Skeletal muscle cell (primary cell): ENCODE data around the gene CLIP2.
"Not testable (repeated sequence)": the region's sequence is repeated elsewhere in the genome, so short reads cannot be mapped to it uniquely, and the experiment has no call there.

Experiments used
- DNase-seq: peaks from one replicate; pipeline ENCODE4 v3.0.0-alpha.2; 2010; ENCODE audit warnings: low read depth
- H3K4me3 ChIP-seq: 2 replicates; pipeline ENCODE4 v1.5.1; 2011; ENCODE audit warnings: low read depth, mild to moderate bottlenecking, control low read depth, low read length, moderate library complexity

Gene CLIP2

DNA sequence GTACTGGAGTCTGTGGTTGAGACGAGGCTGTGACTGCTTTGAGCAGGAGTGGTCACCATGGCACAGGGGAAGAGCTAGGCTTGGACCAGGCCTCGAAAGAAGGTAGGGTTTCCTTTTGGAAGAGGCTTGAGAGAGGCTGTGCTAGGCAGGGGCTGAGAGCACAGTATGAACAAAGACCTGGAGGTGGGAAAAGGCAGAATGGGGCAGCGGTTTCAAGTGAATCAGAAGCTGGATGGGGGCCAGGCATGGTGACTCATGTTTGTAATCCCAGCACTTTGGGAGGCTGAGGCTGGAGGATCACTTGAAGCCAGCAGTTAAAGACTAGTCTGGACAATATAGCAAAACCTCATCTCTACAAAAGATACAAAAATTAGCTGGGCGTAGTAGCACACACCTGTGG lies 65.9 kb downstream of the CLIP2 start:
- H3K4me3 ChIP-seq = no peak overlapping the region
- DNase-seq = peak; percentile 30

DNA sequence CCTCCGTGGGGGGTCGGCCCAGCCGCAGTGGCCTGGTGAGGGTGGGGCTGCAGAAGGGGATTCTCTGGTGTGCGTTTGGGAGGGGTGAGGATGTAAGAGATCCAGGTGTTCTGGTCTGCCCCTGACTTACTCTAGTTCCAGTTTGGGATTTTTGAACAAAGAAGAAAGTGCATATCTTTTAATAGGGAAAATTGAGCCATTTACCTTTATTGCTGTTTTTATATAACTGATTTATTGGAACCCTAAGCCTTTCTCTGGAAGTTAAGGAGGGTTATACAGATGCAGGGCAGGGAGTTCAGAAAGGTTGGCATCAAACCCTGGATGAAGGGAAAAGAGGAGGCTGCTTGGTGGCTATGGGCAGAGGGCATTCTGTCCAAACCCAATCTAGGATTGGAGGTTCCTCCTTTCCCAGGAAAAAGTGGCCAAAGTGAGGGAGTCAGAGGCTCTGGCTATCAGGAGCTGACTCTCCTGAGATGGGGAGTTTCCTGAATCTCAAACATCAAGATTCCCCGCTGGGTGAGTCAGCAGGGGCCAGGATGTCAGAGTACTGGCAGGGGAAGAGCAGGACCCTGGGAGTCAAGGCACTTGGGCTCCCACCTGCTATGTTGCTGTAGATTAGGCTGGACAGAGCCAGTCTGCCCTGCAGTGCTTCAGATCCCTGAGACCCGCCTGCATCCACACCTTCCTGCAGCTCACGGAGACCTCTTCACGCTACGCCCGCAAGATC lies 67.5 kb downstream of the CLIP2 start:
- DNase-seq = no peak
- H3K4me3 ChIP-seq = no peak overlapping the region

DNA sequence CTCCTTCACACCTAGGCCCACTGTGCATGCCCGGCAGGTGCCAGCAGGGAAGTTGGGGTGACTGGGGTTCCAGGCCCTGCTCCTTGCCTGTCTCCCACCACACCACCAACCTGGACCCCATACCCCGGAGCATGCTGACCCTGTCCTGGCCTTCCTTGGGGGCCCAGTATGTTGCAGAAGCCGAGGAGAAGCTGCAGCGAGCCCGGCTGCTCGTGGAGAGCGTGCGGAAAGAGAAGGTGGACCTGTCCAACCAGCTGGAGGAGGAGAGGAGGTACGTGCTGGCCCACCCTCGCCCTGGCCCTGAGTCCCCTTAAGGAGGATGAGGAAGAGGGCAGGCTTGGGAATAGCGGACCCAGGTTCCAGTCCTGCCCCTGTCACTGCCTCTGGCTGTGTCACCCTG lies 70.8 kb downstream of the CLIP2 start:
- DNase-seq = no peak
- H3K4me3 ChIP-seq = no peak overlapping the region

DNA sequence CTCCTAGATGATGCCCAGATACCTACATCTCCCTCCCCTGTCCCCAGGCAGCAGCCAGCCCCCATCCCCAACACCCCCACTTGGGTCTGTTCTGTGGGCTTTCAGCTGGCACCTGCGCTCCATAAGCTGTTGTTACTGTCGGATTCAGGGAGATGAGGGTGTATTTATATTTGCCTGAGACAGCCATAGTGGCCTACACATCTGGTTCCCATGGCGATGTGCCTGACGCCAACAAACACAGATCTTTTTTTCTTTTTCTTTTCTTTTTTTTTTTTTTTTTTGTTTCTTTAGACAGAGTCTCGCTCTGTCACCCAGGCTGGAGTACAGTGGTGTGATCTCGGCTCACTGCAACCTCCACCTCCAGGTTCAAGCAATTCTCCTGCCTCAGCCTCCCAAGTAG lies 73.1 kb downstream of the CLIP2 start:
- no peak overlapping the region for H3K4me3 ChIP-seq
- no peak for DNase-seq

DNA sequence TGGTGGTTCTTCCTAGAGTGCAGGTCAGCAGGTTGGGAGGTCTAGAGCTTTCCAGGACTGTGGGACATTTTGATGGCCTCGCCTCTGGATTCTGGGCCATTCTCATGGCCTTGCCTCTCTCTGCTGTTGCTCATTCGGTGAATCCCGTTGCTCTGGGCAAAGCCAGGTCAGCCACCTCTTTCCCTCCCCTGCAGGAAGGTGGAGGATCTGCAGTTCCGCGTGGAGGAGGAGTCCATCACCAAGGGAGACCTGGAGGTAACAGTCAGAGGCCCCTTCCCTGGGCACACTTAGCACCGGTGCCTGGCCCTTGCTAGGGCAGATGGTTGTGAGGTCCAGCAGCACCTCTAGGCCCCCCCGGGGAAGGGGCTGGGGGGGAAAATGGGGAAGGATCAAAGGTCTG lies 74.9 kb downstream of the CLIP2 start:
- H3K4me3 ChIP-seq = no peak overlapping the region
- DNase-seq = no peak

DNA sequence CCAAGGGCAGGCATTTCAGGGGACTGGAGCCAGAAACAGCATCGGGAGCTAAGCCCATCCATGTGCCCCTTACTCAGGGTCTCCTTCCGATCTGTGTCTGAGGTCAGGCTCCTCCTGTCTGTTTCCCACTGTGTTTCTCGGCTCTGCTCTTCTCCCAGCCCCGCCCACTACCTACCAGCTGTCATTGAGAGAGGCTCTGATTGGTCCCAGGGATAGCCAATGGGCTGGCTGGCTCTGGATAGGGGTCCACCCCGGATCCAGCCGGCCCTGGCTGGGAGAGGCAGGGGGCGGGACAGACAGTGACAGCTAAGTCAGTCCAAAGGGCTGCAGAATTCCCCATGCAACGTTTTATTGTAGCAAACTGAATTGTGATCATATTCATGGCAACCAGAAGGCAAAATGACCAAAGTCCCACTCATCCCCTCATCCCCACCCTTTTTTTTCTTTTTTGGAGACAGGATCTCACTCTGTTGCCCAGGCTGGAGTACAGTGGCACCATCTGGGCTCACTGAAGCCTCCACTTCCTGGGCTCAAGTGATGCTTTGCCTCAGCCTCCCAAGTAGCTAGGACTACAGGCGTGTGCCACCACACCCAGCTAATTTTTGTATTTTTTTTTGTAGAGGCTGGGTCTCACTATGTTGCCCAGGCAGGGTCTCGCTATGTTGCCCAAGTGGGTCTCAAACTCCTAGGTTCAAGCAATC lies 76.3 kb downstream of the CLIP2 start:
- H3K4me3 ChIP-seq = no peak overlapping the region
- DNase-seq = no peak

DNA sequence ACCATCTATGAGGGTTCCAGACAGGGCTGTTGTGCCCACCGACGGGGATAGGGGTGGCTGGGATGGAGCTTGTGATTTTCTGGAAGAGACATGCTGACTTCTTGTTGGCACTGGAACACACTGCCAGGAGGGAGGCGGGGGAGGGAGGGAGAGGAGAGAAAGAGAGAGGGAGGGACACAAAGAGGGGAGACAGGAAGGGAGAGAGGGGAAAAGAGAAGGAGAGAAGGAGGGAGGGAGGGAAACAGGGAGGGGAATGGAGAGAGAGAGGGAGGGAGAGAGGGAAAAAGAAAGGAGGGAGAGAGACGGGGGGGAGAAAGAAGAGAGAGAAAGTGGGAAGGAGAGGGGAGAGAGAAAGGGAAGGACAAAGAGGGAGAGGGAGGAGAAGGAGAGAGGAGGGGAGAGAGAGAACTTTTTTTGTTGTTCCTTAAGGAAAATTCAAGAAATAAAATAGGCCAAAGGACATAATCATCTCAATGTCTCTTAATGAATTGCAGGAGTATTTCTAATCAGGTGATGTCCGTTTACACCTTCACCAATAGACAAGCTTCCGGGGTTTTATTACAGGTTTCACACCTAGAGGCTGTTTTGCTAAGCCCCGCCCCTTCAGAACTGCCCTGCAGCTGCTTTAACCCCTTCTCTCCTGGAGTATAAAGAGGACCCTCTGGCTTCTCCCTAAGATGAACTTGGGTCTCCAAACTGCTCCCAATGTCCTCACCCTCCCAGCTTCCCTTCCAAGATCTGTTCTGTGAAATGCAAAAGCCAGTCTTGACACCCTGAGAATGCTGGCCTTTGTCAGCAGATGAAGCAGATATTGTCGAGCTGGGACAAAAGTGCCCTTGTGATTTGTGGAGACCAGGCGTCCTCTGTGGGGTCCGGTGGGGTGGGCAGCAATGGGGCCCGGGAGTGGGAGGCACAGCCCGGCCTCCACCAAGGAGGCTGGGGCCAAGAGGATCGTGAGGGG lies 82.5 kb downstream of the CLIP2 start:
- H3K4me3 ChIP-seq = no peak overlapping the region
- no peak for DNase-seq

DNA sequence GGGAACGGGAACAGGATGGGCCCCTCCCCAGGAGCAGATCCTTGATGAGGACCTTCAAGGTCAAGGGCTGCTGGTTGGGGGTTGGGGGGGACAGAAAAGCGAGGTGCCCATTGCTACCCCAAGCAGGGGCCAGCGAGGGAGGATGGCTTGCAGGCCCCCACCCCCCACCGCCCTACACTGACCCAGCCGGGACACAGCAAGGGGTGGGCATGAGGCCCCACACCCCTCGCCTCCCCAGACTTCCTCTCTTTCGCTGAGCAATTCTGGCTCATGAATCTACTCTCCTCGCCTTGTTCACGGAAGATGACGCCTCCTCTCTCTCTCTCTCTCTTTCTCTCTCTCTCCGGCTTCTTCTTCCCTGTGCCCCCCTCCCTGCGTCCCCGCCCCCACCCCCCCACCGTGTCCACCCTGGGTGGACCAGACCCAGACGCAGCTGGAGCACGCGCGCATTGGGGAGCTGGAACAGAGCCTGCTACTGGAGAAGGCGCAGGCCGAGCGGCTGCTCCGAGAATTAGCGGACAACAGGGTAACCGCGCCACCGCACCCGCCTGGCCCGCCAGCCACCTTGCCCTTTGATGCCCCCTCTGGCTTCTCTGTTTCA lies 83.4 kb downstream of the CLIP2 start:
- H3K4me3 ChIP-seq = no peak overlapping the region
- no peak for DNase-seq

DNA sequence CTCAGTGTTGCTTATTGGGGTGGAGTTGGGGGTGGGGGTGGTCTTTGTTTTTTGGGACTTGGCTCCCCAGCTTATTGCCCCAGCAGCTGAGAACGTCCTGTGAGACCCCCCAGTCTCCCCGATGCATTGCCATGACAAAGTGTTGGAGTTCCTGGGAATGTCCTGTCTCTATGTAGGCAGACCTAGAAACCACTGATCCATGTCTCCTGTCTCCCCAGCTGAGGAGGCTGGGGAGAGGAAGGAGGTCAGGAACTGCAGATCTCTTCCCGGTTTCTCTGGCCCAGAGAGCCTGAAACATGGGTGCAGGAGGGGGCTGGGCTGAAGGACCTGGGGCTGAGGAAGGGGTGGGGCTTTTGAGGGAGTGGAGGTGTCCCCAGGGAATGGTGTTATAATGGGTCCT lies 84.3 kb downstream of the CLIP2 start:
- H3K4me3 ChIP-seq = no peak overlapping the region
- DNase-seq = no peak

DNA sequence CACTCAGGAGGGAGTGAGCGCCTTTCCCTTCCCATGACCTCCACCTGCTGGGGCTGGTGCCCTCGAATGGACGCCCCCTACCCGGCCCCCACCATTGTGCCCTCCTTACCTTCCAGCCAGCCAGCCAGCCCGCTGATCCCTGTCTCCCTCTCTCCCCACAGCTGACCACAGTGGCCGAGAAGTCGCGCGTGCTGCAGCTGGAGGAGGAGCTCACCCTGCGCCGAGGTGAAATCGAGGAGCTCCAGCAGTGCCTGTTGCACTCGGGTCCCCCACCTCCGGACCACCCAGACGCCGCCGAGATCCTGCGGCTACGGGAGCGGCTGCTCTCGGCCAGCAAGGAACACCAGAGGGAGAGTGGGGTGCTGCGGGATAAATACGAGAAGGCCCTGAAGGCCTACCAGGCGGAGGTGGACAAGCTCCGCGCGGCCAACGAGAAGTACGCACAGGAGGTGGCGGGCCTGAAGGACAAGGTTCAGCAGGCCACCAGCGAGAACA lies 86.6 kb downstream of the CLIP2 start:
- no peak overlapping the region for H3K4me3 ChIP-seq
- DNase-seq = no peak

DNA sequence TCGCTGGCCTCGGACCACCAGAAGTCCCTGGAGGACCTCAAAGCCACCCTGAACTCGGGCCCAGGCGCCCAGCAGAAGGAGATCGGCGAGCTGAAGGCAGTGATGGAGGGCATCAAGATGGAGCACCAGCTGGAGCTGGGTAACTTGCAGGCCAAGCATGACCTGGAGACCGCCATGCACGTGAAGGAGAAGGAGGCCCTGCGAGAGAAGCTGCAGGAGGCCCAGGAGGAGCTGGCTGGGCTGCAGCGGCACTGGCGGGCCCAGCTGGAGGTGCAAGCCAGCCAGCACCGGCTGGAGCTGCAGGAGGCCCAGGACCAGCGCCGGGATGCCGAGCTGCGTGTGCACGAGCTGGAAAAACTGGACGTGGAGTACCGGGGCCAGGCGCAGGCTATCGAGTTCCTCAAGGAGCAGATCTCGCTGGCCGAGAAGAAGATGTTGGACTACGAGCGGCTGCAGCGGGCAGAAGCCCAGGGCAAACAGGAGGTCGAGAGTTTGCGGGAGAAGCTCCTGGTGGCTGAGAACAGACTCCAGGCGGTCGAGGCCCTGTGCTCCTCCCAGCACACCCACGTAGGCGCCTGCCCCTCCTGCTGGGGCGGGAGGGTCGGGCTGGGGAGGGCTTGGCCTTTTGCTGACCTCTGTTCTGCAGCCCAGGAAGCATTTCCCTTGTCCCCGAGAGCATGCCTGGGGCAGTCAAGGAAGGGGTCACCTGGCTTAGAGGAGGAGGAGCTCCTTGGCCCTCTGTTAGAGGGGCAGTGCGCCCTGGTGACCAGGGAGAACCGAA lies 87.2 kb downstream of the CLIP2 start:
- no peak for DNase-seq
- H3K4me3 ChIP-seq = no peak overlapping the region

DNA sequence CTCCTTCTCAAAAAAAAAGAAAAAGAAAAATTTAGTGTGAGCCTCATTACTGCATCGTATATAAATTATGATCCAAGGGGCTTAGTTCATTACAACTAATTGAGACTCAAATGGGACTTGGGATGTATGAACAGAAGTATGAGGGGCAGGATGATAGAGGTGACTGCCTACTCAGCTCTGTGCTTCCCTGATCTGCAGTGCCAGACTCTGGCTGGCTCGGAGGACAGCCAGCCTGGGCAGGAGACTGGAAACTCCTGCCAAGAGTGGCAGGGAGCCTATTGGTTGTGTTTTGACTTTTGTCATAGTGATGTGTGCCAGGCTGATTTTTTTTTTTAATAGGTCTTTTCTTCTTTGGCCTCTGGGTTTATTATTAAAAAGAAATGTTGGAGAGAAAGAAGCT lies 90.7 kb downstream of the CLIP2 start:
- H3K4me3 ChIP-seq = no peak overlapping the region
- no peak for DNase-seq

DNA sequence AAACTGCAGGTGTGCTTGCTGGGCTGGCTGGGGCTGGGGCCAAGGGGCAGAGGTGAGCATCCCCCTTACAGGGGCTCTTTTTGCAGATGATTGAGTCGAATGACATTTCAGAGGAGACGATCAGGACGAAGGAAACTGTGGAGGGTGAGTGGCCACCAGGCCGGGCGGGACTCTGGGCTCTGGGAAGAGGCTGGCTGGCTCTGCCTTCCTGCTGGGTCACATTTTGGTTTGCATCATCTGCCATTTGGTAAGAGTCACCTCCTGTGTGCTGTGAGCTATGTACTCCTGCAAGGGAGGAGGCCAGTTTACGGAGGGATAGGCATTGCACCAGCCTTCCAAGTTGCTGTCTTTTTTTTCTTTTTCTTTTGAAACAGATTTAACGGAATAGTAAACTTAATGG lies 91.5 kb downstream of the CLIP2 start:
- H3K4me3 ChIP-seq = no peak overlapping the region
- DNase-seq = no peak

DNA sequence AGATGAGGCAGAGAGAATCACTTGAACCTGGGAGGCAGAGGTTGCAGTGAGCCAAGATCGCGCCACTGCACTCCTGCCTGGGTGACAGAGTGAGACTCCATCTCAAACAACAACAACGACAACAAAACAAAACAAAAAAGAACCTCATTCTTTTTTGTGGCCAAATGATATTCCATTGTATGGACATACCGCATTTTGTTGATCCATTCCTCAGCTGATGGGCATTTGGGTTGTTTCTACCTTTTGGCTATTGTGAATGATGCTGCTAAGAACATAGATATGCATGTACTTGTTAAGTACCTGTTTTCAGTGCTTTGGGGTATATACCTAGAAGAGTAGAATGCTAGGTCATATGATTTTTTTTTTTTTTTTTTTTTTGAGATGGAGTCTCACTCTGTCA lies 94.9 kb downstream of the CLIP2 start:
- DNase-seq, H3K4me3 ChIP-seq: not testable (repeated sequence)

DNA sequence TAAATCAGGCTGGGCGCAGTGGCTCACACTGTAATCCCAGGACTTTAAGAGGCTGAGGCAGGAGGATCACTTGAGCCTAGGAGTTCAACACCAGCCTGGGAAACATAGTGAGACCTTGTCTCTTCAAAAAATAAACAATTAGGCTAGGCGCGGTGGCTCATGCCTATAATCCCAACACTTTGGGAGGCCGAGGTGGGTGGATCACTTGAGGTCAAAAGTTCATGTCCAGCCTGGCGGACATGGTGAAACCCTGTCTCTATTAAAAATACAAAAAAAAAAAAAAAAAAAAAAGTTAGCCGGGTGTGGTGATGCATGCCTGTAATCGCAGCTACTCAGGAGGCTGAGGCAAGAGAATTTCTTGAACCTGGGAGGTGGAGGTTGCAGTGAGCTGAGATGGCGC lies 95.6 kb downstream of the CLIP2 start:
- not testable (repeated sequence) for DNase-seq, H3K4me3 ChIP-seq

DNA sequence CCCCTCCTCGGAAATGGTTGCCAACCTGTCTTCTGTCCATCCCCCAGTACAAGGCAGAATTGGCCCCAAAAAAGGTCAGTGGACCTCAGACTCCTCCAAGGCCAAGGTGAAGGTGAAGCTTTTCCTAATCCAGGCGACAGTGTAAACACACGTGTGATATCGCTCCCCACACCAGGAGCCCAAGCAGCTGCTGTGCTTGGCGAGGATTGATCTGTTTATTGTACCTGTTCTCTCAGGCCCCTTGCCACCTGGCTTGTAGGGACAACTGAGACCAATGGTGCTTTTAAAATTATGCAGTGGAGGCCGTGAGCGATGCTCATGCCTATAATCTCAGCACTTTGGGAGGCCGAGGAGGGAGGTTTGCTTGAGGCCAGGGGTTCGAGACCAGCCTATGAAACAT lies 98.4 kb downstream of the CLIP2 start:
- DNase-seq = no peak
- no peak overlapping the region for H3K4me3 ChIP-seq

DNA sequence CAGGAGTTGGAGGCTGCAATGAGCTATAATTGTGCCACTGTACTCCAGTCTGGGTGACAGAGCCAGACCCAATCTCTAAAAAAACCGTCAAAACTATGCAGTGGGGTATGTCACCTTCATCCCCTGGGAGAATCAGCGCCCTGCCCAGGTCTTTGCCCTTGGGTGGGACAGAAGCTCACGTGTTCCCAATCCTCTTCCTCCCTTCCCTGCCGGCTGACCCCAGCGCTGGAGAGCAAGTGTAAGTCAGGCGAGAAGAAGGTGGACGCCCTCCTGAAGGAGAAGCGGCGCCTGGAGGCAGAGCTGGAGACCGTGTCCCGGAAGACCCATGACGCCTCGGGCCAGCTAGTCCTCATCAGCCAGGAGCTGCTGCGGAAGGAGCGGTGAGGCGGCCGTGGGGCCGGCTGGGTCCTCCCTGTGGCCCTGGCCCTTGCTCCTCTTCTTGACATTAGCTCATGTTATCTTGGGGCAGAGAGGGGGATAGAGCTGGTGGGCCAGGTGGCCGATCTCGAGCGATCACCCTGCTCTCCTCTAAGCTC lies 99.7 kb downstream of the CLIP2 start:
- no peak overlapping the region for H3K4me3 ChIP-seq
- DNase-seq = no peak

DNA sequence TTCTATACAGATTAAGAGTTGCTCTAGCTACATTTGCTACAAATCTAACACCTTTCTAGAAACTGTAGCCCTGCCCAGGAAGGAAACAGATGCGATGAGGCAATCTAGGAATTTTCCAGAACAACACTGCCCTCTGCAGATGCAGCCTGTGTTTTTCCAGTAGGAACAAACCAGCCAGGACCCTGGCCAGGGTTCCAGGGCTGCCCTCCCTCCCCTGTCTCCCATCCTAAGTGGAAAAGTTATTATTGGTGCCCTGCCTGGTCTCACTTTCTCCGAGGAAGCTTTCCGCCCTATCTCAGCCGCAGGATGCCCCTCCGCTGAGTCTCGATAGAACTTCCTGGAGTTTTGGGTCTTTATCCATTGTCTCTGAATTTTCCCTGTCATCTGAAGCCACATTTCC lies 104.5 kb downstream of the CLIP2 start:
- DNase-seq = not testable (repeated sequence)

DNA sequence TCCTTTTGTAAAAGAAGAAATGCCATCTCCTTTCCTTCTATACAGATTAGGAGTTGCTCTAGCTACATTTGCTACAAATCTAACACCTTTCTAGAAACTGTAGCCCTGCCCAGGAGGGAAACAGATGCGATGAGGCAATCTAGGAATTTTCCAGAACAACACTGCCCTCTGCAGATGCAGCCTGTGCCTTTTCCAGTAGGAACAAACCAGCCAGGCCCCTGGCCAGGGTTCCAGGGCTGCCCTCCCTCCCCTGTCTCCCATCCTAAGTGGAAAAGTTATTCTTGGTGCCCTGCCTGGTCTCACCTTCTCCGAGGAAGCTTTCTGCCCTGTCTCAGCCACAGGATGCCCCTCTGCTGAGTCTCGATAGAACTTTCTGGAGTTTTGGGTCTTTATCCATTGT lies 105.4 kb downstream of the CLIP2 start:
- H3K4me3 ChIP-seq, DNase-seq: not testable (repeated sequence)

More for the DNA sequence above, 104.5 kb downstream of the CLIP2 start:
- H3K4me3 ChIP-seq = not testable (repeated sequence)
